GM12874 (cell line): ENCODE results near the gene SSPN.

Experiments used
- TF ChIP-seq, protein P1 (sequence below): IDR thresholded peaks from 2 replicates; pipeline ENCODE4 v1.5.1; 2011; ENCODE audit warnings: low read depth, mild to moderate bottlenecking, control low read depth, low read length, moderate library complexity; ENCODE audit not compliant: insufficient read depth

SSPN gene

GRCh38 chr12:26156201-26156871 is 39.0 kb upstream of the SSPN start:
- TF ChIP-seq, protein P1, sequence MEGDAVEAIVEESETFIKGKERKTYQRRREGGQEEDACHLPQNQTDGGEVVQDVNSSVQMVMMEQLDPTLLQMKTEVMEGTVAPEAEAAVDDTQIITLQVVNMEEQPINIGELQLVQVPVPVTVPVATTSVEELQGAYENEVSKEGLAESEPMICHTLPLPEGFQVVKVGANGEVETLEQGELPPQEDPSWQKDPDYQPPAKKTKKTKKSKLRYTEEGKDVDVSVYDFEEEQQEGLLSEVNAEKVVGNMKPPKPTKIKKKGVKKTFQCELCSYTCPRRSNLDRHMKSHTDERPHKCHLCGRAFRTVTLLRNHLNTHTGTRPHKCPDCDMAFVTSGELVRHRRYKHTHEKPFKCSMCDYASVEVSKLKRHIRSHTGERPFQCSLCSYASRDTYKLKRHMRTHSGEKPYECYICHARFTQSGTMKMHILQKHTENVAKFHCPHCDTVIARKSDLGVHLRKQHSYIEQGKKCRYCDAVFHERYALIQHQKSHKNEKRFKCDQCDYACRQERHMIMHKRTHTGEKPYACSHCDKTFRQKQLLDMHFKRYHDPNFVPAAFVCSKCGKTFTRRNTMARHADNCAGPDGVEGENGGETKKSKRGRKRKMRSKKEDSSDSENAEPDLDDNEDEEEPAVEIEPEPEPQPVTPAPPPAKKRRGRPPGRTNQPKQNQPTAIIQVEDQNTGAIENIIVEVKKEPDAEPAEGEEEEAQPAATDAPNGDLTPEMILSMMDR, result no peak

DNA sequence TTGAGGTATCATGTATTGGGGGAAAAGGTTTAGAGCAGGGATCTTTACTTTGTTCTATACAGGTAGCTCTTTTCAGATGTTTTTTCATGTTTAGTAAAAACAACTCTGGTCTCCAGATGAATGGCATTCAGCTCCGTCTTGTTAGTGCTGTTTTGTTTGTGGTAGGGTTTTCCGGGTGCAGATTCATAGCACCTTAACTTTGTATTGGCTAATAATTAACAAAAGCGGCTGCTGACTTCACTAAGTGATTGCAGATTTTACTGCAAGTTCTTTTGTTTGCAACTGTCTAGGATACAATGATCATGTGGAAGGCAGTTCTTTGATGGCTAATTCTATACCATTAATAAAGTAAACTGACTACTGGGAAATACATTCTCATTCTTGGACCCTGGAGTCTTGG is 38.4 kb upstream of the SSPN start:
- TF ChIP-seq, protein P1, result no peak

DNA sequence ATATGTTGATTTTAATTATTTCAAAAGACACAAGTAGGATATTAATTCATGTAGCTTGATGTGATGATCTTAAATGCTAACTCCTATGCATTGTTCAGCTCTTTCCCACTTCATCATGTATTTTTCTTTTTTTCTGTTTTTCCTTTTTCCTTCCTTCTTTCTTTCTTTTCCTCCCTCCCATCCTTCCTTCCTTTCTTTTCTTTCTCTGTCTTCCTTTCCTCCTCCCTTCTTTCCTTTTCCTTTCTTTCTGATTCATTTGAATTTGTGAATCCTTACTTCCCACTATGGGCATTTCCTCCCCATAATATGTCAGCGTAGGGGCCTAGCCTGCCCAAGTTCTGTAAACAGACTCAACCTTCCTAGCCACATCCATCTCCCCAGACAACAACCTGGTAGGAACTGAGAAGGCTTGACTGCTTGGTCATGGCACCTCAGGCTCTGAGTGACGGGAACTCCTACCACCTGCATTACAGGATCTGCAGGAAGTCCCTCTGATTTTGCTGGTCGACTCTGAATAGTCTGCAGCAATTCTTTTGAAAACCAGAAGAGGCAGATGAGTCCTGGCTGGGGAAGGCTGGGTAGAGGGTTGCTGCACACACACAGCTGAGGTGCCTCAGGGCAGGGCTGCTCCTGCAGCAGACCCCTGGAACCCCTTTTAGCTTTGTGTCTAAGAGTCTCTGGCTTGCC is 37.2 kb upstream of the SSPN start:
- TF ChIP-seq, protein P1, result peak; percentile 36

GRCh38 chr12:26162174-26162573 is 33.2 kb upstream of the SSPN start:
- TF ChIP-seq, protein P1, result no peak

DNA sequence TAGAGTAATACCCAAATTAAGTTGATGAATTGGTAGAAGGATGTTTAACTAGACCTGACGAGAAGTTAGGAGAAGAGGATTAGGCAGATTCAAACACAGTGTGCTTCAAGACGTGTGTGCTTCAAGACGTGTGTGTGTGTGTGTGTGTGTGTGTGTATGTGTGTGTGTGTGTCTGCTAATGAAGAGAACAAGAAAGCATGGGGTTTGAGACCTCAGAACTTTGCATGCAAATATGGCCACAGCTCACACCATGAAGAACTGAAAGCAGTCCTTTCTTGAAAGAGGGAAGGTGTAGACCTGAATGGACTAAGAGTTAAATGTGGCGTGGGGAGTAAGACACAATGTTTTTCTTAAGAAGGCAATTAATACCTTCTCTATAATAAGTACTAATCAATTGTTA is 32.5 kb upstream of the SSPN start:
- TF ChIP-seq, protein P1, result no peak

- TF ChIP-seq, protein P1, result no peak
Observed at GRCh38 chr12:26164118-26164517, 31.3 kb upstream of the SSPN start.

- TF ChIP-seq, protein P1, result no peak
Observed at GRCh38 chr12:26172013-26172412, 23.4 kb upstream of the SSPN start.
